ENCODE results near the gene MATN1. TPM values are rescaled to one million over a fixed set of nuclear protein-coding genes. Genes with fewer than 3 reads are reported as not detected.

MATN1 gene
- total RNA-seq, 6 experiments from 2014 or later, result 0.06 TPM; not detected in 5

DNA sequence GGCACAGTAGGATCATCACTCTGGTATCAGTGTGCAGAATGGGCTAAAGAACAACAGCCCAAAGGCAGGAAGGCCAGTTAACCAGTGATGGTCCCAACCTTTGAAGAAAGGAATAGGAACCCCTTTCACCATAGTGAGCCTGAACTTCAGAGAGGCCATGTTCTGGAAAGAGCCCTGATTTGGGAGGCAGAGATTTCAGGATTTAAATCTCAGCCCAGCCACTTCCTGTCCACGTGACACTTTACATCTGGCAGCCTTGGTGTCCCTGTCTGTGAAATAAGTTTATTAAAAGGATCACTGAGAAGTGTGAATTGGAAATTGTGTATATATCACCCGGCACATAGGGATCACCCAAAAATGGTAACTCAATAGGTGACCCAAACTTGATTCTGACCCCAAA lies 13.0 kb downstream of the MATN1 start:
- Mint-ChIP-seq H3K4me1 (ENCODE audit: low read depth) (peaks cover 7% of the 10 kb centered on the region; the same call in 1 of the 2 replicates), H3K9me3 (peaks cover 7% of the 10 kb centered on the region; the same call in 1 of the 2 replicates), H3K27ac (no peak overlapping the region), H3K27me3 (ENCODE audit: insufficient read depth) (peaks cover 23% of the 10 kb centered on the region), H3K36me3 (ENCODE audit: low read depth) (peaks cover under 1% of the 10 kb centered on the region; the same call in 1 of the 2 replicates), H3K4me3 (no peak overlapping the region)
- DNase-seq, result no peak
- TF ChIP-seq, protein P1, sequence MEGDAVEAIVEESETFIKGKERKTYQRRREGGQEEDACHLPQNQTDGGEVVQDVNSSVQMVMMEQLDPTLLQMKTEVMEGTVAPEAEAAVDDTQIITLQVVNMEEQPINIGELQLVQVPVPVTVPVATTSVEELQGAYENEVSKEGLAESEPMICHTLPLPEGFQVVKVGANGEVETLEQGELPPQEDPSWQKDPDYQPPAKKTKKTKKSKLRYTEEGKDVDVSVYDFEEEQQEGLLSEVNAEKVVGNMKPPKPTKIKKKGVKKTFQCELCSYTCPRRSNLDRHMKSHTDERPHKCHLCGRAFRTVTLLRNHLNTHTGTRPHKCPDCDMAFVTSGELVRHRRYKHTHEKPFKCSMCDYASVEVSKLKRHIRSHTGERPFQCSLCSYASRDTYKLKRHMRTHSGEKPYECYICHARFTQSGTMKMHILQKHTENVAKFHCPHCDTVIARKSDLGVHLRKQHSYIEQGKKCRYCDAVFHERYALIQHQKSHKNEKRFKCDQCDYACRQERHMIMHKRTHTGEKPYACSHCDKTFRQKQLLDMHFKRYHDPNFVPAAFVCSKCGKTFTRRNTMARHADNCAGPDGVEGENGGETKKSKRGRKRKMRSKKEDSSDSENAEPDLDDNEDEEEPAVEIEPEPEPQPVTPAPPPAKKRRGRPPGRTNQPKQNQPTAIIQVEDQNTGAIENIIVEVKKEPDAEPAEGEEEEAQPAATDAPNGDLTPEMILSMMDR (IDR thresholded peaks at IDR 0.05), result no peak

DNA sequence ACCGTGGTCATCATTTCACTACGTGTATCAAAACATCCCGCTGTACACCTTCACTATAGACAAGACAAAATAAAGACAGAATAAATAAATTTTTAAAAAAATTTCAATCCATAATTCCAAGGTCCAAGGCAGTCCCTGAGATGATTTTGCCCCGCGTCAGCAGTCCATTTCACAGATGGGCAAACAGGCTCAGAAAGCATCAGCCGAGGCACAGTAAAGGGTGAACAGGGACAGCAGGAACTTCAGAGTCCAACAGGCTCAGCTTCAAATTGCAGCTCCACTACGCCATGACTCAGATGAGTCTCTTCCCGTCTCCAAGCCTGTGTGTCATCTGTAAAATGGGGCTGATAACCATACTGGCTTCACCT lies 15.0 kb downstream of the MATN1 start:
- no peak overlapping the region for H3K27ac Mint-ChIP-seq
- peaks cover 4% of the 10 kb centered on the region; the same call in 1 of the 2 replicates for H3K4me1 Mint-ChIP-seq (ENCODE audit: low read depth)
- H3K36me3 Mint-ChIP-seq (ENCODE audit: low read depth), result no peaks in the 10 kb centered on the region
- H3K4me3 Mint-ChIP-seq, result no peak overlapping the region
- TF ChIP-seq, protein P1 (IDR thresholded peaks at IDR 0.05), result peak; percentile 15; the same call in 1 of the 2 replicates
- no peaks in the 10 kb centered on the region for H3K9me3 Mint-ChIP-seq
- no peak for DNase-seq
- peaks cover 23% of the 10 kb centered on the region for H3K27me3 Mint-ChIP-seq (ENCODE audit: insufficient read depth)

DNA sequence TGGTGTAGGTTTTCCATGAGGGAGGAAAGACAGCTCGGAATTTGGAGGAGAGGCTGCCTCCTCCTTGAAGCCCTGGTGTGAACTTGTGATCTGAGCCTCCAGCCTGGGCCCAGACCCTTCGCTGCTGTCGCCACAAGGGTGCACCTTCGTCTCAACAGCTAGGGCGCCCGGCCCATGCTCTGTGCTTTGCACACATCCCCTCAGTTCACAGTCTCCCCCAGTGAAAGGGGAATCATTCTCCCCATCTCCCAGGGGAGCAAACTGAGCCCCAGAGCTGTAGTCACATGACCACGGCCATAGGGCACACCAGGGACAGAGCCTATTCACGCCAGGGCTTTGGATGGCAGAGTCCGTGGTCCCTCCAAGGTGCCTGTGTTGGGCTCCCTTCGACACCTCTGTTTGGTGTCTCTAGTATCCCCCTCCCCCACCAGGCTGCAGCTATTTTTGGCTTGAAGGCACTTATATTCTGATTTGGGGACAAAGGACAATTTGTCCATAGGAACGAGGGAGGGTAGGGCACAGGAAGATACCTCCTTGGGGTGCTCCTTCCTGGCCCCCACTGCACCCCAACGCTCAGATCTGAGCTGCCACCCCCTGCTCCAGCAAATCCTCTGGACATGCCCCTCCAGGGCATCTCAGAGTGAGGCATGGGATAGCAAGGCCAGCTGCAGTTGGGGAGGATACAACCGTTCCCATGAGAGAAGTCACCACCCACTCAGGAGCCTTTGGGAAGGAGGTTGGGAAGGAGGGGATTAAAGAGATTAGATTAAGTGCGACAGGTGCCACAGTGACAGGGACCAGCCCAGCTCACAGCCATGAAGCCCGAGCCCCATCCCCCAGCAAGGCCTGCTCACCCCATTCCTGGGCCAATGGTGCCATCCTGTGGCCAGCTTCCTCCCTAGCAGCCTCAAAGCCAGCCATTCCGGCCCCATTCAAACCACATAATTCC lies 15.7 kb downstream of the MATN1 start:
- no peaks in the 10 kb centered on the region for H3K36me3 Mint-ChIP-seq (ENCODE audit: low read depth)
- H3K4me3 Mint-ChIP-seq, result no peak overlapping the region
- H3K9me3 Mint-ChIP-seq, result no peaks in the 10 kb centered on the region
- H3K4me1 Mint-ChIP-seq (ENCODE audit: low read depth), result no peaks in the 10 kb centered on the region
- peaks cover 23% of the 10 kb centered on the region for H3K27me3 Mint-ChIP-seq (ENCODE audit: insufficient read depth)
- TF ChIP-seq, protein P1 (IDR thresholded peaks at IDR 0.05), result peak; percentile 89
- no peak overlapping the region for H3K27ac Mint-ChIP-seq
- peak; percentile 51 for DNase-seq

DNA sequence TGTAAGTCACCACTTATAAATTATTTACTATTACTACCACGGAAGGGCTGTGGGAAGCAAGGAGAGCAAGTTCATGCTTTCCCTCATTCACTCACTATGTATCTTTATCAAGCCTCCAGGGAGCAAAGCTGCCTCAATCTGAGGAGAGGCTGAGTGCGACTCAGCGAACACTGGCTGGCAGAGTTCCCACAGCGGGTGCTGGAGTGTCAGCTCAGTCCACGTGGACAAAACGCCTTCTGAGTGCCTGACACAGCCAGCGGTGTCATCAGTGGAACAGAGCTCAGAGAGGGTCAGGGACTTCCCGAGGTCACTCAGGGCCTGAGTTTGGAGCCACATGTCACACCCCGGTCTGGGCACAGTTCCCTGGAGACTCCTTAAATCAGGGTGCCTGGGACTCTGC lies 16.9 kb downstream of the MATN1 start:
- Mint-ChIP-seq H3K4me3 (no peak overlapping the region), H3K36me3 (ENCODE audit: low read depth) (no peaks in the 10 kb centered on the region), H3K27me3 (ENCODE audit: insufficient read depth) (peaks cover 16% of the 10 kb centered on the region), H3K4me1 (ENCODE audit: low read depth) (no peaks in the 10 kb centered on the region), H3K27ac (no peak overlapping the region), H3K9me3 (no peaks in the 10 kb centered on the region)
- TF ChIP-seq, protein P1 (IDR thresholded peaks at IDR 0.05), result no peak
- DNase-seq, result peak; percentile 46

DNA sequence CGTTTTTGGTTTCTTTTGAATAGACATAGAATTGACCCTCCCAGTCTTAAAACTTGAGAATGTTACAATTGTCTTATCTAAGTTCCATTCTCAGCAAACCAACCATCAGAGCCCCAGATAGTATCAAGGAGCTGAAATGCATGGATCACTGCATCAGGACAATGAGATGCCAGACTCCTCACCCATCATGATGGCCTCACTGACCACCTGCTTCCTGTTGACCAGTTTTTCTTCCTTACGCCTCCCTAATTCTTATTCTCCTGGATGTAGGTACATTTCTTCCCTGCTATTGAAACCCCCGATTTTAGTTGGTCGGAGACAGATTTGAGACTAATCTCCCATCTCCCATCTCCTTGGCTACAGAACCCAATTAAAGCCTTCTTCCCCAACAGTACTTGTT lies 17.7 kb downstream of the MATN1 start:
- H3K4me3 Mint-ChIP-seq, result no peak overlapping the region

More for the DNA sequence above, 17.7 kb downstream of the MATN1 start:
- Mint-ChIP-seq H3K9me3 (no peaks in the 10 kb centered on the region), H3K27ac (no peak overlapping the region), H3K27me3 (ENCODE audit: insufficient read depth) (peaks cover 12% of the 10 kb centered on the region), H3K36me3 (ENCODE audit: low read depth) (no peaks in the 10 kb centered on the region), H3K4me1 (ENCODE audit: low read depth) (no peaks in the 10 kb centered on the region)
- TF ChIP-seq, protein P1 (IDR thresholded peaks at IDR 0.05), result no peak
- DNase-seq, result no peak

Data from HFFc6 (cell line).